ENCODE measurements around the gene MPRIP.

DNA sequence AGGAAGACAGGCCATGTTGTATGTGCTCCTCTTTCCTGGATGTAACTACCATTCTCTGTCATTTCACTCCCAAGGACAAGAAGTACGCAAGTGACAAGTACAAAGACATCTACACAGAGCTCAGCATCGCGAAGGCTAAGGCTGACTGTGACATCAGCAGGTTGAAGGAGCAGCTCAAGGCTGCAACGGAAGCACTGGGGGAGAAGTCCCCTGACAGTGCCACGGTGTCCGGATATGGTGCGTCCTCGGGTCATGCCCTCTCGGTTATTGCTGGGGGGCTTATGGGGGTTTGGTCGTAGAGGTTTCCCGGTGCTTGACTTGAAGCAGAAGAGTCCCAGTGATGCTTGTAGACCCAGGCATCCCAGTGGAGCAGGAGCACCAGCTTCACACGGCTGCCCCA lies 134.9 kb downstream of the MPRIP start:
- TF ChIP-seq POLR2A (IDR thresholded peaks at IDR 0.05) (no peak), POLR2AphosphoS5 (IDR thresholded peaks at IDR 0.05) (no peak)
- TF ChIP-seq, protein P1, sequence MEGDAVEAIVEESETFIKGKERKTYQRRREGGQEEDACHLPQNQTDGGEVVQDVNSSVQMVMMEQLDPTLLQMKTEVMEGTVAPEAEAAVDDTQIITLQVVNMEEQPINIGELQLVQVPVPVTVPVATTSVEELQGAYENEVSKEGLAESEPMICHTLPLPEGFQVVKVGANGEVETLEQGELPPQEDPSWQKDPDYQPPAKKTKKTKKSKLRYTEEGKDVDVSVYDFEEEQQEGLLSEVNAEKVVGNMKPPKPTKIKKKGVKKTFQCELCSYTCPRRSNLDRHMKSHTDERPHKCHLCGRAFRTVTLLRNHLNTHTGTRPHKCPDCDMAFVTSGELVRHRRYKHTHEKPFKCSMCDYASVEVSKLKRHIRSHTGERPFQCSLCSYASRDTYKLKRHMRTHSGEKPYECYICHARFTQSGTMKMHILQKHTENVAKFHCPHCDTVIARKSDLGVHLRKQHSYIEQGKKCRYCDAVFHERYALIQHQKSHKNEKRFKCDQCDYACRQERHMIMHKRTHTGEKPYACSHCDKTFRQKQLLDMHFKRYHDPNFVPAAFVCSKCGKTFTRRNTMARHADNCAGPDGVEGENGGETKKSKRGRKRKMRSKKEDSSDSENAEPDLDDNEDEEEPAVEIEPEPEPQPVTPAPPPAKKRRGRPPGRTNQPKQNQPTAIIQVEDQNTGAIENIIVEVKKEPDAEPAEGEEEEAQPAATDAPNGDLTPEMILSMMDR (IDR thresholded peaks at IDR 0.05) = no peak
